ENCODE data around the gene IGFBP5. TPM values are rescaled to one million over a fixed set of nuclear protein-coding genes. Genes with fewer than 3 reads are reported as not detected.

The IGFBP5 gene
- polyA plus RNA-seq, 3 donors, result 352 to 398 (median 376) TPM

DNA sequence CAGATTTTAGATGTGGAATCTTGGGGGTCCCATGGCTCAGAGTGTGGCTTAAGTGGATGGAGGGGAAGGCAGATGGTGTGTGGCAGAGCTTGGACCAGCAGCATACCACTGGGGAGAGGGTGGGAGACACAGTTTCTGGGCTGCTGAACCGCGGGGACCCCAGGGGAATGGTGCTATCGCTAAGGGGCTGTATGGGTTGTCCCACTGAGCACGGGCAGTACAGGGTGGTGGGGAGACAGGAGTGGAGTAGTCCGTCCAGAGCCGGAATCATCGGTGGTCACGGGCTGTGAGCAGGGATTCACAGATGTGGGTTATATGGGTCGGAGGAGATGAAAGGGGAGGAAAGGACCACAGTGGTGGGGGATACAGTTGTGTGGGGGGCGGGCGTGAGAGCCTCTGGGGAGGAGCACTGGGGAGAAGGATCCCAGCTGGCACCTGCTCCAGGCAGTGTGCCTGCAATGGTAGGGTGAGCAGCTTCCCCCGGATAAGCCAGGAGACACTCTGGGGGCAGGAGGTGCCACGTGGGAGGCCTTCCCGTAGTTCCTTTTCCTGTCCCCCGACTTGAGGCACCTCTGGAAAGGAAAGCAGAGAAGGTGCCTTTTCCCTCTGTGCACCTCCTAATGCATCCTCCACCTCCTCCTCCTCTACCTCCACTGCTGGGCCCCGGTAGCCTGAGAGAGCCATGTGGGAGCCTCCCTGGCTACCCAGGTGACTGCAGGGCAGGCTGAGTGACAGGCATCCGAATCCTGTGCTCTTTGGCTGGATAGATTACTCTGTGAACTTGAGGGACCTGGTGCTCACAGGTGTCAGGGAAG, 24.9 kb downstream of the IGFBP5 start:
- DNase-seq (ENCODE audit: low read depth in 3 of 3, low spot score in 2 of 3), result no peak

DNA sequence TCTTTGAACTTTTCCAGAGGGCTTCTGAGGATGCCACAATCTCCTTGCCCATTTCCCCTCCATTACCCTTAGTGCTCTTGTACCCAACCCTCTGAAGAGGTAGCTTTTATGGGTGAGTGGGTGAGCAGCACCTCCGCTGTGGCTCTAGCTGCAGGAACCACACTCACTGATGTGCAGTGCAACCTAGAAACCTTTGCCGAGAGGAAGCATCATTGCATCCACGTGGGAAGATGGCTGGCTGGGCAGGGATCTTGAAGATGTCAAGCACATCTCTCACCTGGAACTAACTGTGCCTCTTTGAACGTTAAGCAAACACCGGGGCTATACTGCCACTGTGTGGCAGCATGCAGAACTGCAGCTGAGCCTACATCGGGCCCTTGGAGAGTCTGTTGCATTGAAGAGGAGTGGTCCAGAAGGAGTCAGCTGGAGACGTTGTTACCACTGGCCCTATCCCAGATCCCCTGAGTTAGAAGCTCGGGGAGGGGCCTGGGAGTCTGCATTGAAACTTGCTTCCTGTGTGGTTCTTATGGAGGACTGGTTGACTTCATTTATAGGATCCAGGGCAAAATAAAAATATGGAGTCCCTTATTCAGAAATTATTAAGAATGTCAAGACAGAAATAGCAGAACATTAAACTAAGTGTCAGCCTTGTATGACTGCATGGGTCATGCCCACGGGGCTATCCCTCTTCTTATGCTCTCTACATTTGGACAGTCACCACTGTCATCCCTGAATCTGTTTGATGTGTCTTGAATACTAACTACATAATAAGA, 28.7 kb downstream of the IGFBP5 start:
- peak in 1 of 3 donors; percentile 66 for DNase-seq (ENCODE audit: low read depth in 3 of 3, low spot score in 2 of 3)

DNA sequence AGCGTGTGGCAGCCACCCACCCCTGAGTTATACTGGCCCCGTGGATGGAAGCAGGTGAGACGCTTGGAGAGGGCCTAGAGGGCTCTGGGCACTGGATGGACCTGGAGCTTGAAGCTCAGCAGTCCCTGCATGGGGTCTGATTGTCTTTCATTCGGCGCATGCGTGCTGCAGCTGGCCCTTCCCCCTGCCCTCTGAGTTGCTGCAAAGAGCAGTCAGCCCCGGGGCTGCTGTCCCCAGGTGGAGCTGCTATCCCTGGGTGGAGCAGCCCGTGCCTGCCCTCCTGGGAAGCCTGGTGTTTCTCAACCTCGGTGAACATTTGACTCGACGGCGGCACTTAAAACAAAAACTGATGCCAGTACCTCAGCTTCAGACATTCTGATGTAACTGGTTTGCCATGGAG, 29.6 kb downstream of the IGFBP5 start:
- DNase-seq (ENCODE audit: low read depth in 3 of 3, low spot score in 2 of 3), result no peak

DNA sequence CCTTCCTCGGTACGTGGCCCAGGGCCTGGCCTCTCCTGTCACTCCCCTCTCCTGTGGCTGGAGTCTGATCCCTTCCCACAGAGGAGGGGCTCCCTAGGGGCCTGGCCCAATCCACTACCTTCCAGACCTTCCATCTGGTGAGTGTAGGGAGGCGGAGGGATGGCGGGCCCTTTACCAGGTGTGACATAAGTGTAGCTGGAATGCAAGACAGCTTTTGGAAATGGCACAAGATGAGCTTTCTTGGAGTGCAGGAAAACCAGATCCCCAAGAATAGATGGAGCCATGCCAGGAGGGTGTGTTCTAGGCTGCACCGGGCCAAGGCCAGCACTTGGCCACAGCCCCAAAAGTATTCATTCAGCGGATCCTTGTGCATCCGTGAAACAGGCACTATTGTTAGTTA, 30.1 kb downstream of the IGFBP5 start:
- DNase-seq (ENCODE audit: low read depth in 3 of 3, low spot score in 2 of 3), result no peak

DNA sequence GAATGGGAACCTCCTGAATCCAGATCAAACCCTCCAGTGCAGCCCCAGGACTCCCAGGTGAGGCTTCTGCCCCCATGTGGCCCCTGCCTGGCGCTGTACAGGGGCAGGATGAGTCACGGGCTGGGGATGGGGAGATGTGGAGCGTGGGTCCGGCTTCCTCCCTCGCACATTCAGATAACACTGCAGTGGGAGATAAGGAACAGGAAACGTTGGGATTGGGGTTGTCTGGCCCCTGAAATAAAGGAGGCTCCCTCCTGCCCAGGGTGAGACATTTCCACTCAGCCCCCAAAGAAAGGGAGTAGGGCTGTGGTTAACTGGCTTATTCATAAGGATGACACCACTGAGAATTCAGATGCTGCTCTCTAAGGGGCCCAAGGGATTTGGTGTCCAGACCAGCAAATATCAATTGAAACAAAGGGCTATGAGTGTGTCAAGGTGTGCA, 30.7 kb downstream of the IGFBP5 start:
- no peak for DNase-seq (ENCODE audit: low read depth in 3 of 3, low spot score in 2 of 3)

DNA sequence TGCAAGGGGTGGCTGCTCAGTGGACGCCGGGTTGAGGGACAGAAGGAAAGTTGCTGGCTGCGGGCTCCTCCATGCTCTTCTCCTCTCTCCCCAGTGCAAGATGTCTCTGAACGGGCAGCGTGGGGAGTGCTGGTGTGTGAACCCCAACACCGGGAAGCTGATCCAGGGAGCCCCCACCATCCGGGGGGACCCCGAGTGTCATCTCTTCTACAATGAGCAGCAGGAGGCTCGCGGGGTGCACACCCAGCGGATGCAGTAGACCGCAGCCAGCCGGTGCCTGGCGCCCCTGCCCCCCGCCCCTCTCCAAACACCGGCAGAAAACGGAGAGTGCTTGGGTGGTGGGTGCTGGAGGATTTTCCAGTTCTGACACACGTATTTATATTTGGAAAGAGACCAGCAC, 31.5 kb downstream of the IGFBP5 start:
- DNase-seq (ENCODE audit: low read depth in 3 of 3, low spot score in 2 of 3), result no peak

DNA sequence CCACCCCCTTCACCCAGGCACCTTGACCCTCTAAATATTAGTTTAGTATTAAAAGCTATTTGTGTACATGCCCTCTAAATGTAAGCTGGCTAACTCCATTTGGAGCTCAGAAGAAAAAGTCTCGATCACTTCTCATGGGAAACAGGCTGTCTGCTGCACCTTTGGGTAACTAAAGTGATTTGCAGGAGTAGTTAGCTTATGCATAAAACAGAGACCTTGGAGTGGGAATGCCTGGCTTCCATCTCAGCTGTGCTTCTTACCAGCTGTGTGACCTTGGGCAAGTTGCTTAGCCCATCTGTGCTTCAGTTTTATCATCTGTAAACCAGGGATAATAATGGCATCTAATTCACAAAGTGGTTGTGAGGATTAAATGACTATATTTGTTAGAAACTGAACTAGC, 32.2 kb downstream of the IGFBP5 start:
- no peak for DNase-seq (ENCODE audit: low read depth in 3 of 3, low spot score in 2 of 3)

DNA sequence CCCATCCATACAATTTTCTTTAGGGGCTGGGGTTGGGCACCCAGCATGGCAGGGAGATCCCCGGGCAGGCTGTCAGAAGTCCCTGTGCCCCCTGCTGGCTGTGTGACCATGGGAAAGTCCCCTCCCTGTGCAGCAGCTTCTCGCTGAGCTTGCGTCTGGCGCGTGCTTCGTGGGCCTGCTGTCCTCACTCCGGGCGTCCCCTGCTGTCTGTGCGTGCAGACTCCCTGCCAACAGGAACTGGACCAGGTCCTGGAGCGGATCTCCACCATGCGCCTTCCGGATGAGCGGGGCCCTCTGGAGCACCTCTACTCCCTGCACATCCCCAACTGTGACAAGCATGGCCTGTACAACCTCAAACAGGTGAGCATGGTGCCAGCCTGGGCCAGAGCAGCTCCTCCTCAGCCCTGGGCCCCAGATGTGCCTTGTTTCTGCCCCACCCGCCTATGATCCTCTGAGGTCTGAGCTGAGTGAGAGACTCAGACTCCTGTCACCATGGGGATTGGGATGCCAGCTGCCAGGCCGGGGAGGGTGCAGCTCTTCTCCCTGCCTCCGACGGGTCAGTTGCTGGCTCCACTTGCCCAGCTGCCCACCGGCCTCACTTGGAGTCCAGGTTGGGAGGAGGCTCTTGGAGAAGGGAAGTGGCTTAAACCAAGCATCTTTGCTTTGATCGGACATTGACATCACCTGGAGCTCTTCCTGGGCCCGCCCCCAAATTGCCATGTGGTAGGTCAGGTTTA, 33.5 kb downstream of the IGFBP5 start:
- DNase-seq (ENCODE audit: low read depth in 3 of 3, low spot score in 2 of 3), result no peak

DNA sequence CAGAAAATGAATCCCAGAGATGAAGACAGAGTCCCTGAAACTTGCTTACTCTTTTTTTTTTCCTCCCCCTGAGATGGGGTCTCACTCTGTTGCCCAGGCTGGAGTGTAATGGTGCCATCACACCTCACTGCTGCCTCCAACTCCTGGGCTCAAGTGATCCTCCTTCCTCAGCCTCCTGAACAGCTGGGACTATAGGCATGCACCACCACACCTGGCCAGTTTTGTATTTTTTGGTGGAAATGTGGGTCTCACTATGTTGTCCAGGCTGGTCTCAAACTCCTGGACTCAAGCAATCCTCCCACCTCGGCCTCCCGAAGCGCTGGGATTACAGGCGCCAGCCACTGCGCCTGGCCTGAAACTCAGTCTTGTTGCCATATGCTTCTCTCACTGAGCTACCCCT, 34.3 kb downstream of the IGFBP5 start:
- DNase-seq (ENCODE audit: low read depth in 3 of 3, low spot score in 2 of 3), result no peak

DNA sequence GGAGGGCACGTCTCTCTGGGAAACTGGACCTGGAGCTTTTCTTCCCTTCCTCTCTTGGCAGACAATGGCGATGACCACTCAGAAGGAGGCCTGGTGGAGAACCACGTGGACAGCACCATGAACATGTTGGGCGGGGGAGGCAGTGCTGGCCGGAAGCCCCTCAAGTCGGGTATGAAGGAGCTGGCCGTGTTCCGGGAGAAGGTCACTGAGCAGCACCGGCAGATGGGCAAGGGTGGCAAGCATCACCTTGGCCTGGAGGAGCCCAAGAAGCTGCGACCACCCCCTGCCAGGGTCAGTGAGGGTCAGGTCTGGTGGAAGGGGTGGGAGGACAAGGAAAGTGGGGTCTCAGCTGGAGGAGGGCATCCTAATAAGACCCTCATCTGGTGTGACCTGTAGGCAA, 34.9 kb downstream of the IGFBP5 start:
- no peak for DNase-seq (ENCODE audit: low read depth in 3 of 3, low spot score in 2 of 3)

DNA sequence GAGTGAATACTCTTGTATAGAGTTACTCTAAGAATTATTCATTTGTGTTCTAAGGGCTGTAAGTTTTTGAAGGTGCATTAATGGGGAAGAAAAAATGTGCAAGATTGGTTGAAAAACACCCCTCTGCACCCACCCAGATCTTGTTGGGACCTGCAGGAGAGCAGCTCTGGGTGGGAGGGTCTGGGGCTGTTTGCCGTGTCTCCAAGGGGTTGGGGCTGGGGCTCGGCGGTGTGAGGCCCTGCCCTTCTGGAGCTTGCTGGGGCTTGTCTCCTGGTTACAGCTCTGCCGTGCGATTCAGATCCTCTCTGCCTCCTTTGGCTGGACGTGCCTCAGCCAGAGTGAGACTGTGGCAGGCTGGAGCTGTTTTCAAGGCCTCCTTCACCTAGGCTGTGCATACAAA, 36.1 kb downstream of the IGFBP5 start:
- no peak for DNase-seq (ENCODE audit: low read depth in 3 of 3, low spot score in 2 of 3)

DNA sequence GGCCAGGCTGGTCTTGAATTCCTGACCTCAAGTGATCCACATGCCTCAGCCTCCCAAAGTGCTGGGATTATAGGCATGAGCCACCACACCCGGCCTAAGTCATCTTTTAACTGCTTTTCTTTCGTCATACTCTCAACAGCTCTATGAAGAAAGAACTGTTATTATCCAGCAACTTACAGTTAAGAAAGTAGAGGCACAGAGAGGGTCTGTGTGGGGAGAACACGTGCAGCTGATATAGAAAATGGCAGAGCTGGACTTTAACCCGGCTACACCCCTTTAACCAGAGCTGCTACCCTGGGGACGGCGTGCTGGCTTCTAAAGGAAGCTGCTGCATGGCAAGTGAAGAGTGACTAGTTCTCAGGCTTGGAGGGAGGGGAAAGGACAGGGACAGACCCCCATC, 36.6 kb downstream of the IGFBP5 start:
- no peak for DNase-seq (ENCODE audit: low read depth in 3 of 3, low spot score in 2 of 3)

DNA sequence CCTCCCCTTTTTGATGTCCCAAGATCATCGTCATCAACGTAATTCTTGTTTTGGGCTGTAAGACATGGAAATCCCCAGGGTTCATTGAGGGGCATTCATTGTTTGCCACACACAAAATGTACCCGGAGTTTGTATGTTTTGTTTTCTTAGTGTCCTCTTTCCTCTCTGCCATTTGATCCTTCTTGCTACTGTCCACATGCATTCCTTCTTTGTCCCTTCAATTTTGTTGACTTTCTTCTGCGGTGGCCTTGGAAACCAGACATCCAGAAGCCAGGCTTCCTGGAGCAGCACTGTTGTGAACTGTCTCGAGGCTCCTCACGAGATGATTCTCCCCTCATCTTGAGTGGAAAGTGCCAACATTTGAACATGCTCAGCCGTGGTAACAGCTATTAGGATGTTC, 37.4 kb downstream of the IGFBP5 start:
- no peak for DNase-seq (ENCODE audit: low read depth in 3 of 3, low spot score in 2 of 3)

DNA sequence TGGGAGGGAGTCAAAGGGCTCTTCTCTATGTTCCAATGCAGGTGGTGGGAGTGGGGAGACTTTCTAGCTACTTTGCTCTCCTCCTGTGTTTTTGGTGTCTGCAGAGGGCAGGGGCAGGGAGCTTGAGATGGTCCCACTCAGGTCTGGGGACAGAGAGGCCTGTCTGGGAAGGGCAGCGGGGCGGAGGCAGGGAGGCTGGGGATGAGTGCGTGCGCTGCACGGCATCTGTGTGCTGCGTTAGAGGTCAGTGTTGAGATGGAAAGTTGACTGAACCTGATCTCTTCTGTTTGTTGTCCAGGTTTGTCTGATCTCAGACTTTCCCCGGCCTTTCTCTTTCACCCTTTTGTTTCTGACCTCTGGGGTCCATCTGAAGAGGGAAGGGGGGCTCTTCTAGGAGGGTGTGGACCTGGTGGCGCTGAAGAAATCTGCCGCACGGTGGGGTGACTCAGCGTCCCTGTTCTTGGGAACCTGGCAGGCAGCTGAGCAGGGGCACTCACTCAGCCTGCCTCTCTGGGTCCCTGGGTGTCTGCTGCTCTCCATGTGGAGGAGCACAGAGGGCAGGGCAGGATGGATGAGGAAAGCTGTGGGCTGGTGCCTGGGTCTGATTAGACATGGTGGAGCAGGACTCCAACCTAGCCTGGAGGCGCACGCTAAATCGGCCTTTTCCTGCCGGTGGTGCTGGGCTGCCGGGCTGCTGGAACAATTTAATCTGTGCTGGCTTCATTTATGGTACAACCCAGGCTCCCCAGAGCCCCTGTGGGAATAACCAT, 38.1 kb downstream of the IGFBP5 start:
- DNase-seq (ENCODE audit: low read depth in 3 of 3, low spot score in 2 of 3), result no peak

DNA sequence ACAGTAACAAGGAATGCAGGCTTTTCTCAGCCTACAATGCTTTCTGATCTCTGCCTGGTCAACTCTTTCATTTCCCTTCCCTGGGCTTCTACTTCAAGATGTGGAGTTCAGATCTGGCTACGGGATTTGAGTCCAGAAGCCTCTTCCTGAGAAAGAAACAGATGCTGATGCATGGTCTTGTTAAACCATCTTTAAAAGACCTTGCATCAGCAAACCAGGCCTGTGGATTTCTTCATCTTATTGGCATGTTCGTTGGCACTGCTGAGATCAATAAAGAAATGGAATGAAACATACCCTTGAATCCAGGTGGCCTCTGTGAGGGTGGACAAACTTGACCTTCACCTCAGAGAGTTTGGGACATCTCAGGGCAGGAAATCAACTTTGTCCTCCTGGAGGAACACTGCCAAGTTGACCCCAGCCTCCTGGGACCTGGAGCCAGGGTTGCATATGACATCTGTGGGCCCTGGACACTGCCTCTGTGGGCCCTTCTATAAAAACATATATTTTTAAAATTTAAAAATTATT, 40.8 kb downstream of the IGFBP5 start:
- DNase-seq (ENCODE audit: low read depth in 3 of 3, low spot score in 2 of 3), result no peak

DNA sequence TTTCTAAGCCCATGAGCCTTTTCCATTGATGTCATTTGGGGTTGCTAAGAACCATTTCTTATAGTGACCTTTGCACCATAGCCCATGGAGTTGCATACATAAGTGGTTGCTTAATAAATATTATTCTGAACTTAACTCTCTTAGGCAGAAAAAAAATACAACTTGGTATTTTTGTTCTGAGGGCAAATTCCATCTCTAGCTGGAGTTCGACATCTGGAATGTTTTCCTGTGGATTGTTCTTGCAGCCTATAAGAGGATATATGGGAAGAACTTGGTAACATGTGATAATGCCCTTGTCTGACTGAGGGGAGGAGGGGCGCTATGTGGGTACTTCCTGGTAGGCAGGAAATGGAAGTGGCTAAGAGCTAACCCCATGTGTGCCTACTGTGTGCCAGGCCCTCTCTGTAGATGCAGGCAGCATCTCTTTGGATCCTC, 41.4 kb downstream of the IGFBP5 start:
- DNase-seq (ENCODE audit: low read depth in 3 of 3, low spot score in 2 of 3), result no peak

DNA sequence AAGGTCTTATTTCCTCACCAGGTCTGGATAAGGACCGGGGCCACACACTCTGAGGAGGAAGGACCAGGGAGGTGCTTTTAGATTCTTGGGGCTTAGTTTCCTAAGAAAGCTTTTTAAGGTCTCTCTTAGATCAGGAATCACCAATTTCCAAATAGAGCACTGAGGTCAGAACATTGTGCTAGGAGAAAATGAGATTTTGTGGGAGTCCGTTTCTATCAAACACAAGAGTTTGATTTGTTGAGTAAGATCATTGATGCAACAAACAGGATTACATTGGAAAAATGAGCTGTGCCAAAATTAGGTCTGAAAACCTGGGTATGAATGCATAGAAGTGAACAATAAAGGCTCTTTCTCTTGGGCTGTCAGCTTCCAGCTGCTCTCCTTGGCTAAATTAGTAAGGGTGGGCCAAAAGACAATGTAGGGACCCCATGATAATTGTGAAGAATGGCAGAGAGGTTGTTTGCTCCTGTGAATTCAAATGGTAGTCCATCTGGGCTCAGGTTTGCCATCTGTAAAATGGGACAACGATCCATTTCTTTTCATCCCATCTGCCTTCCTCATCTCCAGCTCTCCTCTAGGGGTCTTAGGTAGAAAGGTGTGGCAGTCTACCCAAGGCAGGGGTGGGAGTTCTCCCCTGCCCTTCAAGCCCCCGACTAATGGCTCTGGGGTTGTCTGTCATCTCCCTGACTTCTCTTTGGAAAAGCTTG, 42.1 kb downstream of the IGFBP5 start:
- DNase-seq (ENCODE audit: low read depth in 3 of 3, low spot score in 2 of 3), result no peak

DNA sequence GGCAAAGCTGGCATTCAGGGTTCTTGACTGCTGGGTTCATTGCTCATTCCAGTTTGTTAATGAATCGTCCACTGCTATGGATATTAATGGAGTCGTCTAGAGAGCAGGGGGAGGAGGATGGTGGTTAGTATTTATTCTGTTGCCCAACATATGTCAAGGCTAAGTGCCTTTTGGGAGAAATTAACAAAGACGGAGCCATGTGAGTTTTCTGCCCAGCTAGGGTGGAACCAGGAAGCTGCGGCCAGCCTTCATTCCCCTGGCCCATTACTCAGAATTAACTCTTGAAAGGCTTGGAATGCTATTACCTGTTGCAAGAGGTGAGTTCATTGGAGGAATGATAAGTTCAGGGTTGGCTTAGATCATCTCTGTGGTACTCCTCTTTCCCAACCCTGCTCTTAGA, 42.8 kb downstream of the IGFBP5 start:
- no peak for DNase-seq (ENCODE audit: low read depth in 3 of 3, low spot score in 2 of 3)

DNA sequence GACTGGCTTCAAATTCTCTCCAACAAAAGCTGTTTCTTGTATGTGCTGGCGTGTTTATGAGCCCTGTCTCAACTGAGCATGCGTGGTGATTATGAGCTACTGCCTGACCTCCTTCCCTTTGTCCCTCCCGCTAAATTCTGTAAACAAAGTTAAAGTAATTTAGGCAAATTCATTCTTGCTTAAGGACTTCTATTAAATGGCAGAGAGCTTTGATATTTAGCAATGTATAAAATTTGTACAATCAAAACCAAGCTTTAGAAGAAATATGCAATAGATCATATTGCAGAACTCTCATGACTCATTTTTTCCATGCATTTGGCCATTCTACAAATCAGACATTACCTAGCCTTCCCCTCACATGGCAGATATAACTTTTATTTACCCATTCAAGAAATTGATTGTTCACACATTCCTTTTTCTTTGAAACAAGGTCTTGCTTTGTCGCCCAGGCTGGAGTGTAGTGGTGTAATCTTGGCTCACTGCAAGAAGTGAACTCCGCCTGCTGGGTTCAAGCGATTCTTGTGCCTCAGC, 43.9 kb downstream of the IGFBP5 start:
- no peak for DNase-seq (ENCODE audit: low read depth in 3 of 3, low spot score in 2 of 3)
